Karpas-422 (cell line): ENCODE data around the gene CST9. TPM values are rescaled to one million over a fixed set of nuclear protein-coding genes. Genes with fewer than 3 reads are reported as not detected.

Source experiments
- total RNA-seq: library from RNA; depleted of rRNA; stranded (reverse); fragments of >200 nt; shearing (Covaris generic); gene quantifications from 2 replicates; pipeline ENCODE4 v1.2.3, GENCODE V29; 2014; ENCODE audit warnings: low replicate concordance; rRNA removed

The CST9 gene
- total RNA-seq, 1 experiment from 2014 or later: not detected

Other genes starting within 250 kb of the CST9 start
- 13.9 and 41.4 TPM in 2 replicates for gene GZF1, start 243.7 kb downstream of the CST9 start, total RNA-seq
- gene NAPB, start 184.4 kb downstream of the CST9 start, total RNA-seq: 32.6 and 35.1 TPM in 2 replicates
- not detected in 2 replicates for gene CSTL1, start 166.2 kb downstream of the CST9 start, total RNA-seq
- not detected in 2 replicates for gene CST11, start 153.0 kb downstream of the CST9 start, total RNA-seq
- not detected in 2 replicates for gene CST8, start 114.8 kb downstream of the CST9 start, total RNA-seq
- gene CST9L, start 37.4 kb downstream of the CST9 start, total RNA-seq: not detected in 2 replicates
- gene CST3, start 32.0 kb upstream of the CST9 start, total RNA-seq: not detected in 2 replicates
- not detected in 2 replicates for gene CST4, start 83.1 kb upstream of the CST9 start, total RNA-seq
- not detected in 2 replicates for gene CST1, start 145.0 kb upstream of the CST9 start, total RNA-seq
- not detected in 2 replicates for gene CST2, start 220.8 kb upstream of the CST9 start, total RNA-seq